Smooth muscle cell of the brain vasculature (primary cell): ENCODE measurements around the gene ODC1.
A peak's percentile ranks its signal among the peaks of the same experiment; 100 is the strongest.
"Not testable (repeated sequence)": the region's sequence is repeated elsewhere in the genome, so short reads cannot be mapped to it uniquely, and the experiment has no call there.

Experiments
- DNase-seq: peaks from one replicate; pipeline ENCODE4 v3.0.0-alpha.2; 2012; ENCODE audit warnings: low read depth, low spot score

ODC1 gene

GRCh38 chr2:10452956-10453904 is 5.1 kb upstream of the ODC1 start:
- no peak for DNase-seq

GRCh38 chr2:10452312-10452711 is 4.2 kb upstream of the ODC1 start:
- DNase-seq: no peak

- no peak for DNase-seq
Observed at GRCh38 chr2:10451819-10452218, 3.7 kb upstream of the ODC1 start.

GRCh38 chr2:10449838-10450691 is 1.9 kb upstream of the ODC1 start:
- DNase-seq: no peak

GRCh38 chr2:10449486-10449831 is 1.3 kb upstream of the ODC1 start:
- DNase-seq: no peak

GRCh38 chr2:10448576-10449485 is 704 bp upstream of the ODC1 start:
- peak; percentile 51 for DNase-seq

- no peak for DNase-seq
Observed at GRCh38 chr2:10447300-10447894, 730 bp downstream of the ODC1 start.

- DNase-seq: no peak
Observed at GRCh38 chr2:10446631-10447030, 1.5 kb downstream of the ODC1 start.

GRCh38 chr2:10444463-10444862 is 3.7 kb downstream of the ODC1 start:
- no peak for DNase-seq

- DNase-seq: not testable (repeated sequence)
Observed at GRCh38 chr2:10442469-10443126, 5.5 kb downstream of the ODC1 start.

- no peak for DNase-seq
Observed at GRCh38 chr2:10441948-10442347, 6.2 kb downstream of the ODC1 start.

GRCh38 chr2:10440736-10441135 is 7.4 kb downstream of the ODC1 start:
- DNase-seq: no peak

- no peak for DNase-seq
Observed at GRCh38 chr2:10439971-10440370, 8.2 kb downstream of the ODC1 start.

GRCh38 chr2:10439185-10439879 is 8.8 kb downstream of the ODC1 start:
- no peak for DNase-seq

GRCh38 chr2:10438688-10439087 is 9.4 kb downstream of the ODC1 start:
- DNase-seq: no peak

GRCh38 chr2:10437806-10438205 is 10.3 kb downstream of the ODC1 start:
- no peak for DNase-seq

GRCh38 chr2:10436583-10437110 is 11.5 kb downstream of the ODC1 start:
- DNase-seq: no peak

- no peak for DNase-seq
Observed at GRCh38 chr2:10435820-10436204, 12.3 kb downstream of the ODC1 start.

GRCh38 chr2:10434886-10435819 is 13.0 kb downstream of the ODC1 start:
- DNase-seq: no peak
